ENCODE measurements around the gene C4A. TPM values are rescaled to one million over a fixed set of nuclear protein-coding genes. Genes with fewer than 3 reads are reported as not detected.
"Not testable (repeated sequence)": the region's sequence is repeated elsewhere in the genome, so short reads cannot be mapped to it uniquely, and the experiment has no call there.

The C4A gene
- total and polyA plus RNA-seq, 9 donors, result 6.6 to 20.4 (median 15.4) TPM

- Histone ChIP-seq H3K9me3 (replicated peaks; ENCODE audit: control insufficient read depth, low read depth, low read length) (no peaks in the 10 kb centered on the region), H3K27ac (ENCODE audit: low read length) (no peak overlapping the region), H3K4me1 (ENCODE audit: control insufficient read depth, insufficient read depth, low read length) (no peaks in the 10 kb centered on the region), H3K27me3 (ENCODE audit: control insufficient read depth, insufficient read depth, low read length) (no peaks in the 10 kb centered on the region), H3K36me3 (ENCODE audit: control insufficient read depth, insufficient read depth, low read length) (peaks cover 14% of the 10 kb centered on the region), H3K4me3 (ENCODE audit: low read length) (no peak overlapping the region)
- 90% methylated on average over 2 of the region's 5 CpGs for WGBS (ENCODE audit: insufficient coverage)
- DNase-seq, result no peak
Observed at GRCh38 chr6:31978831-31979230, 3.0 kb upstream of the C4A start.

GRCh38 chr6:31979238-31979898 lies 2.5 kb upstream of the C4A start:
- Histone ChIP-seq H3K9me3 (replicated peaks; ENCODE audit: control insufficient read depth, low read depth, low read length) (no peaks in the 10 kb centered on the region), H3K27me3 (ENCODE audit: control insufficient read depth, insufficient read depth, low read length) (no peaks in the 10 kb centered on the region), H3K4me3 (ENCODE audit: low read length) (no peak overlapping the region), H3K36me3 (ENCODE audit: control insufficient read depth, insufficient read depth, low read length) (peaks cover 14% of the 10 kb centered on the region), H3K4me1 (ENCODE audit: control insufficient read depth, insufficient read depth, low read length) (no peaks in the 10 kb centered on the region), H3K27ac (ENCODE audit: low read length) (no peak overlapping the region)
- 85% methylated on average over 3 of the region's 3 CpGs for WGBS (ENCODE audit: insufficient coverage)
- no peak for DNase-seq

- H3K27ac ChIP-seq (ENCODE audit: low read length); H3K27me3 ChIP-seq (ENCODE audit: control insufficient read depth, insufficient read depth, low read length); H3K9me3 ChIP-seq (replicated peaks; ENCODE audit: control insufficient read depth, low read depth, low read length); DNase-seq; H3K4me3 ChIP-seq (ENCODE audit: low read length); H3K4me1 ChIP-seq (ENCODE audit: control insufficient read depth, insufficient read depth, low read length): not testable (repeated sequence)
- no CpG with 5 or more reads among the region's 13 CpGs for WGBS (ENCODE audit: insufficient coverage)
- peaks cover 14% of the 10 kb centered on the region for H3K36me3 ChIP-seq (ENCODE audit: control insufficient read depth, insufficient read depth, low read length)
Observed at GRCh38 chr6:31980195-31980876, 1.5 kb upstream of the C4A start.

- WGBS (ENCODE audit: insufficient coverage), result no CpG with 5 or more reads among the region's 5 CpGs
- peaks cover 14% of the 10 kb centered on the region for H3K36me3 ChIP-seq (ENCODE audit: control insufficient read depth, insufficient read depth, low read length)
- not testable (repeated sequence) for H3K27ac ChIP-seq (ENCODE audit: low read length); H3K4me1 ChIP-seq (ENCODE audit: control insufficient read depth, insufficient read depth, low read length); H3K27me3 ChIP-seq (ENCODE audit: control insufficient read depth, insufficient read depth, low read length); H3K4me3 ChIP-seq (ENCODE audit: low read length); H3K9me3 ChIP-seq (replicated peaks; ENCODE audit: control insufficient read depth, low read depth, low read length); DNase-seq
Observed at GRCh38 chr6:31980998-31981397, 859 bp upstream of the C4A start.

DNA sequence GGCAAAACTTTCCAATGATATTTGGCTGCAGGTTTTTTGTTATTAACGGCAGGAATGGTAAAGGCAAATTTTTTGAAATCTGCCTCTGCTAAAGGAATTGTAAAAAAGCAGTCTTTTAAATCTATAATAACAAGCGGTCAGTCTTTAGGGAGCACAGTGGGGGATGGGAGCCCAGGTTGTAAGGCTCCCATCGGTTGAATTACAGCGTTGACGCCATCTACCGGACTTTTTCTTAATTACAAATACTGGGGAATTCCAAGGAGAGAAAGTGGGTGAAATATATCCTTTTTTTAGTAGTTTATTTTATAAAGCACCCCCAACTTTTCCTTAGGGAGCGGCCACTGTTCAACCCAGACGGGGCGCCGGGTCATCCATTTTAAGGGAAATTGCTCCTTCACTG lies 7.5 kb downstream of the C4A start:
- H3K9me3 ChIP-seq (replicated peaks; ENCODE audit: control insufficient read depth, low read depth, low read length); H3K27me3 ChIP-seq (ENCODE audit: control insufficient read depth, insufficient read depth, low read length); H3K4me1 ChIP-seq (ENCODE audit: control insufficient read depth, insufficient read depth, low read length); H3K36me3 ChIP-seq (ENCODE audit: control insufficient read depth, insufficient read depth, low read length); H3K27ac ChIP-seq (ENCODE audit: low read length); H3K4me3 ChIP-seq (ENCODE audit: low read length); DNase-seq: not testable (repeated sequence)
- WGBS (ENCODE audit: insufficient coverage), result no CpG with 5 or more reads among the region's 10 CpGs

GRCh38 chr6:31994421-31994820 lies 12.6 kb downstream of the C4A start:
- H3K27ac ChIP-seq (ENCODE audit: low read length); H3K27me3 ChIP-seq (ENCODE audit: control insufficient read depth, insufficient read depth, low read length); DNase-seq; H3K9me3 ChIP-seq (replicated peaks; ENCODE audit: control insufficient read depth, low read depth, low read length); H3K4me1 ChIP-seq (ENCODE audit: control insufficient read depth, insufficient read depth, low read length); H3K36me3 ChIP-seq (ENCODE audit: control insufficient read depth, insufficient read depth, low read length); H3K4me3 ChIP-seq (ENCODE audit: low read length): not testable (repeated sequence)
- whole genome bisulfite sequencing (ENCODE audit: insufficient coverage), result no CpG with 5 or more reads among the region's 14 CpGs

DNA sequence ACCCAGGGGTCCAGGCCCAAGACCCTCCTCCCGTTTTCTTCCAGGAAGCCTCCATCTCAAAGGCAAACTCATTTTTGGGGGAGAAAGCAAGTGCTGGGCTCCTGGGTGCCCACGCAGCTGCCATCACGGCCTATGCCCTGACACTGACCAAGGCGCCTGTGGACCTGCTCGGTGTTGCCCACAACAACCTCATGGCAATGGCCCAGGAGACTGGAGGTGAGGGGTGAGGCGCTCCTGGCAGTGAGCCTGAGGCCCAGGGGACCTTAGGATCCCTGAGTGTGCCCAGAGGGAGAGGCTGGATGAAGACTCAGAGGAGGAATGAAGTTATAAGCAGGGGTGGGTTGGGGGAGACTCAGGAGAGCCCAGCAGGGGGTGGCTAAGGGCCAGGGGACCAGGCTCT lies 14.5 kb downstream of the C4A start:
- WGBS (ENCODE audit: insufficient coverage), result 90% methylated on average over 4 of the region's 6 CpGs
- DNase-seq; H3K27me3 ChIP-seq (ENCODE audit: control insufficient read depth, insufficient read depth, low read length); H3K9me3 ChIP-seq (replicated peaks; ENCODE audit: control insufficient read depth, low read depth, low read length); H3K4me1 ChIP-seq (ENCODE audit: control insufficient read depth, insufficient read depth, low read length); H3K36me3 ChIP-seq (ENCODE audit: control insufficient read depth, insufficient read depth, low read length); H3K4me3 ChIP-seq (ENCODE audit: low read length); H3K27ac ChIP-seq (ENCODE audit: low read length): not testable (repeated sequence)

GRCh38 chr6:32002546-32003268 lies 20.9 kb downstream of the C4A start:
- not testable (repeated sequence) for H3K27me3 ChIP-seq (ENCODE audit: control insufficient read depth, insufficient read depth, low read length); H3K27ac ChIP-seq (ENCODE audit: low read length); H3K36me3 ChIP-seq (ENCODE audit: control insufficient read depth, insufficient read depth, low read length); H3K4me1 ChIP-seq (ENCODE audit: control insufficient read depth, insufficient read depth, low read length); DNase-seq; H3K4me3 ChIP-seq (ENCODE audit: low read length); H3K9me3 ChIP-seq (replicated peaks; ENCODE audit: control insufficient read depth, low read depth, low read length)
- no CpG with 5 or more reads among the region's 15 CpGs for WGBS (ENCODE audit: insufficient coverage)

DNA sequence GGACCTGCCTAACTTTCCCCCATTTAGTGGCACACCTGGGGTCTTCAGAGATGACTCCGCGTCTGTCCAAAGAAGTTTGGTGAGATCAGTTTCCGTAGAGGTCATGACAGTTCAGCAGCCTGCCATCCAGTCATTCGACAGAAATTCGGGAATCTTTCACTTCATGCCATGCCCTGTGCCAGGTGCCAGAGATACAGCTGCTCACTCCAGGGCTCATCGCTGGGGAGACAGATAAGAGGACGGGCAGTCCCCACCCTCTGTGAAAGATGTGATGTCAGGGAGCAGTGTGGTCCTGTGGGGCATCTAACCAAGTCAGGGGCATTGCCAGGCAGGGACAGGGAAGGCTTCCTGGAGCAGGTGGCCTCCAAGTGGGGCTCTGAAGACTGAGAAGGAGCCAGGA lies 21.4 kb downstream of the C4A start:
- H3K36me3 ChIP-seq (ENCODE audit: control insufficient read depth, insufficient read depth, low read length); H3K9me3 ChIP-seq (replicated peaks; ENCODE audit: control insufficient read depth, low read depth, low read length); DNase-seq; H3K4me3 ChIP-seq (ENCODE audit: low read length); H3K27ac ChIP-seq (ENCODE audit: low read length); H3K4me1 ChIP-seq (ENCODE audit: control insufficient read depth, insufficient read depth, low read length); H3K27me3 ChIP-seq (ENCODE audit: control insufficient read depth, insufficient read depth, low read length): not testable (repeated sequence)
- no CpG with 5 or more reads among the region's 7 CpGs for WGBS (ENCODE audit: insufficient coverage)

DNA sequence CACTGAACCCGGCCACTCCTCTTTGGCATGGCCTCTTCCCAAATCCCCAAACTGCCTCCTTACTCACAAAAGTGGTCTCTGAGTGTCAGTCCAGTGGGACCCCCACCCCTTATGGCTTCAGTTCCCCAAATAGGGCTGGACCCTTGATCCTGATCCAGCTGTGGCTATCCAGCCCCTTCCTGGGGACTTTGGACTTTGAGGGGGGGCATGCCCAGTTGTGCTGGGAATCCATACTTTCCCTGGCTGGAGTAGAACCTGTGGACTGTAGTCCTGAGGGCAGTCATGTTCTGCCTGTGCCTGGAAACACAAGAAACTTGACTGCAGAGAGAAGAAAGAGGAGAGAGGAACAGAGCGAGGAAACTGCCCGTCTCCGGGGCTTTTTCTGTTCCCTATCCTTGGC lies 22.5 kb downstream of the C4A start:
- H3K4me3 ChIP-seq (ENCODE audit: low read length); DNase-seq; H3K9me3 ChIP-seq (replicated peaks; ENCODE audit: control insufficient read depth, low read depth, low read length); H3K36me3 ChIP-seq (ENCODE audit: control insufficient read depth, insufficient read depth, low read length); H3K27ac ChIP-seq (ENCODE audit: low read length); H3K27me3 ChIP-seq (ENCODE audit: control insufficient read depth, insufficient read depth, low read length); H3K4me1 ChIP-seq (ENCODE audit: control insufficient read depth, insufficient read depth, low read length): not testable (repeated sequence)
- no CpG with 5 or more reads among the region's 4 CpGs for WGBS (ENCODE audit: insufficient coverage)

Measured in muscle of leg (tissue), 11 donors.